Fibroblast of skin of abdomen (primary cell): ENCODE data around the gene GOLGA6C.
"Not testable (repeated sequence)": the region's sequence is repeated elsewhere in the genome, so short reads cannot be mapped to it uniquely, and the experiment has no call there.

Source experiments
- DNase-seq: peaks from one replicate; pipeline ENCODE4 v3.0.0-alpha.2; 2013

Gene GOLGA6C

DNA sequence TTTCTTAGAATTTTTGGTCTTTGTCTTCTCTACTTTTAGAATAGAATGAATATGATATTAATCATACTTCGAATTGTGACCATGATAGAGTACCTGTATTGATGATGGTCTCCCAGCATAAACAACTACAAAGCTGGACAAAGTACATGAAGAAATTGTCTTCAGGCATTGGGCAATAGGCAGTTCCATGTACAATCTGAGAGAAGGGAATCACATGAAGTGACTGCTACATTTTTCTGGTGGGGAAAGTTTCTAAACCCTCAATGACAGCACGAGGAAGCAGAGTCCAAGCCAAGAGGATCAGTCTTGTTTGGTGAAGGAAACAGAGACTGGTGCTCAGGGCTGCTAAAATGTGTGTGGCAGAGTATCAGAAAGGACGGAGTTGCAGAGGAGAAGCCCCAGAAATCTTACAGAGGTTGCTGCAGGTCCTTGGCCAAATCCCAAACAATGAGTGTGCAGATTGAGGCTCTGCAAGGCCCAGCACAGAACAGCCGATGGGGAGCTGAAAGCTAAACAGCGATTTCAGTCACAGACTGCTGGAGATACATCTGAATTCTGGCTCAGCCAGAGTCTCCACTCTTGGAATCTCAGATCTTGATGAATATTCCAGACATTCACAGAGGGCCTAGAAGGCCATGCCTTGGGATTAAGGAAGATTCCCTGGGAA lies 61.2 kb downstream of the GOLGA6C start:
- DNase-seq = not testable (repeated sequence)
